GM12891 (cell line): Measurements from ENCODE around the gene MIA2.

Experiments
- PAX5 ChIP-seq: IDR thresholded peaks from 2 replicates; pipeline ENCODE4 v1.6.1; 2011; ENCODE audit warnings: low read length, moderate library complexity, mild to moderate bottlenecking; ENCODE audit not compliant: insufficient read depth, severe bottlenecking
- POLR2A ChIP-seq: IDR thresholded peaks from 2 replicates; pipeline ENCODE4 v1.6.1; 2011; ENCODE audit warnings: low read depth, low read length, control low read depth
- POLR2AphosphoS5 ChIP-seq: IDR thresholded peaks from 2 replicates; pipeline ENCODE4 v1.6.1; 2011; ENCODE audit warnings: low read depth, low read length, control low read depth
- POU2F2 ChIP-seq: IDR thresholded peaks from 2 replicates; pipeline ENCODE4 v1.6.1; 2011; ENCODE audit warnings: low read depth, mild to moderate bottlenecking, control low read depth, low read length, moderate library complexity
- SPI1 ChIP-seq: IDR thresholded peaks from 2 replicates; pipeline ENCODE4 v1.6.1; 2011; ENCODE audit warnings: low read depth, low read length, control low read depth
- TAF1 ChIP-seq: IDR thresholded peaks from 2 replicates; pipeline ENCODE4 v1.6.1; 2011; ENCODE audit warnings: low read depth, low read length, control low read depth

- no peak for TF ChIP-seq POLR2A
- no peak for TF ChIP-seq POLR2AphosphoS5
- no peak for TF ChIP-seq POU2F2
- TF ChIP-seq TAF1 = no peak
- no peak for TF ChIP-seq SPI1
- no peak for TF ChIP-seq PAX5
Measured at GRCh38 chr14:39368261-39368959, 134.7 kb downstream of the MIA2 start.
